Dedifferentiated amniotic fluid mesenchymal stem cell (primary cell): Measurements from ENCODE around the gene EXOC8.

ENCODE experiments used
- DNase-seq: peaks from one replicate; pipeline ENCODE4 v3.0.0-alpha.2; 2016; ENCODE audit errors: extremely low spot score

Gene EXOC8

DNA sequence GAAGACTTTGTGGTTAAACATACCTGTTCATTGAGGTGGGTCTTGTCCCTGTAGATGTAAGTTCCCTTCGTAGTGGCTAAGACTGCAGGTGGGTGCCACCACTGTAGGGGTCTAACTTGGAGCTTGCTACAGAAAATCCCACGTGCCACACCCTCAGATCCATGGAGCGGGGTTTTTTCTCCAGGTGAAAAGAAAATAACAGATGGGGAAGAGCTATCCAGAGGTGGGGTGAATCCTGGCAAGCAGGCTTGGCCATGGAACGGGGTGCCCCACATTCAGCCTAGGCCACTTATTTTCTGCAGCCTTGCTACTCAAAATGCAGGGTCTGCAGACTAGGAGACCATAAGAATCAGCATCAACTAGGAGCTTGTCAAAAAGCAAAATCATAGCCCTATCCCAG lies 24.0 kb downstream of the EXOC8 start:
- DNase-seq, result no peak

DNA sequence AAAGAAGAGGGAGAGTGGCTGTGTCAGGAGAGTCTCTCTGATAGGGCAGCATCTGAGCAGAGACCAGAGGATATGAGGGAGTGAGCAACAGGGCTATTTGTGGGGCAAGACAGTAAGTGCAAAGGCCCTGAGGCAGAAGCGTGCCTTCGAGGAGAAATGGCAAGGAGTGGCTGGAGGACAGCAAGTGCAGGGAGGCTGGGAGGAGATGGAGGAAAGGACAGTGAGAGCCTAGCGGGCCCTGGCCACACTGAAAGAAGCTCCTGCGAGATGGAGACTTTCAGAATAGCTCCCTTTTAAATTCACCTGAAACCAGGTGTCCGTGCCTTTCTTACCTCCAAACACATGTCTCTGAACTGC lies 25.2 kb downstream of the EXOC8 start:
- DNase-seq, result no peak

DNA sequence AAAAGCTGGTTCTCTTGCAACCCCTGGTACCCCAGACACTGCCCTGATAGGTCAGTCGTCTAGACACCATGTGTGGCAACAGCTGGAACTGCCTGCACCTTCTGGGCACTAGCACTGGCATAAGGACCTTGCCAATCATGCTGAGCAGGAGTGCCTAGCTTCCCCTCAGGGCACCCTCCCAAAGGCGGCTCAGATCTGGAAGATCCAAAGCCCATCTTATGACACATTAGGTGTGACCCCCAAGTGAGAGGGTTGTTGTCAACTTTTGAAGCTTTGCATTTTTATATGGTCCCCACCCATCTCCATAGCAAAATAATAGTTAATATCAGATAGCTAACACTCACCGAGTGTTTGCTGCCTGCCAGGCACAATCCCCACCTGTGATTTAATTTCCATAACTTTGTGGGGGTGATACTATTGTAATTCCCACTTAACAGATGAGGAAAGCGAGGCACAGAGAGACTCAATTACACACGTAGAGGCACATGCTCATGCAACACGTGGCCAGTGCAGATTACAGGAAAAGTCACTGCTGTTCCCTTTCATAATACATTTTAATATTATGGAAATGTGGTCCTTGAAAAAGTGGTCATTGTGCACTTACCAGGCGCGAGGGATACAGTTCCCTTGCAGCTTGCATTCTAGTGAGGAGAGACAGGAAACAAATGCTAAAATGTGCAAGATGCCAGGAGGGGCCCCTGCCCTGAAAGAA lies 25.8 kb downstream of the EXOC8 start:
- no peak for DNase-seq

DNA sequence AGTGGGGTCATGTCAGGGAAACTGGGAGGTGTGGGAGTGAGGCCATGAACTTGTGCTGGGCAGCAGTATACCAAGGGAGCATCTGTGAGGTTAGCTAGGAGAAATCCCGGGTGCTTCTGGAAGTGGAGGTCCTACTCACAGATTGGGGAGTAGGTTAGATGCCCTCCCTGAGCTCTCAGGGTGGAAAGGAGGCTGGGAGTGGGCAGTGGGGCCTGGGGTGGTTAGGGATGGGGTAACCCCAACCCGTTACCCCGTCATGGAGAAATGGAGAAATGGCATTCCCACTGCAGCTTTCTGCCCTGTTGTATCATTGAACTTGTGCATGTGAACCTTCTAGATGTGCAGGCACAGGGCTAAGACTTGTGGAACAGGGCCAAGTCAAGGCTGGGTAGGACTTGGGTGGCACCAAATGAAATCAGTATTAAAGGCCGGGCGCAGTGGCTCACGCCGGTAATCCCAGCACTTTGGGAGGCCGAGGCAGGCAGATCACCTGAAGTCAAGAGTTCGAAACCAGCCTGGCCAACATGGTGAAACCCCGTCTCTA lies 27.2 kb downstream of the EXOC8 start:
- no peak for DNase-seq

DNA sequence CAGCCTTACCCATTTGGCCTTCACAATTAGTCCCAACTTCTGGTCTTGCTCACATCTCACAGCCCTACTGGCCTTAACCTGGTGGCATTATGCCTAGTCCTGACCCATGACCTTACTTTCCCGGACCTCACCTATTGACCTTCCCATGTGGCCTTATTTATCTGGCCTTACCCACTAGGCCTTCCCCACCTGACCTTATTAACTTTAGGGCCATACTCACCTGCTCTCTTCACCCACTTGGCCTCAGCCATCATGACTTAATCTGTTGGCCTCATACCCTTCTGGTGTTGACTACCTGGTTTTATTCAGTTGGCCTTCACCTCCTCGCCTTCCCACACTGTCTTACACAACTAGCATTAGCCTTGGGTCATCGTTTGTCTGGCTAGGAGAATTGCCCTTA lies 35.7 kb downstream of the EXOC8 start:
- DNase-seq, result no peak

DNA sequence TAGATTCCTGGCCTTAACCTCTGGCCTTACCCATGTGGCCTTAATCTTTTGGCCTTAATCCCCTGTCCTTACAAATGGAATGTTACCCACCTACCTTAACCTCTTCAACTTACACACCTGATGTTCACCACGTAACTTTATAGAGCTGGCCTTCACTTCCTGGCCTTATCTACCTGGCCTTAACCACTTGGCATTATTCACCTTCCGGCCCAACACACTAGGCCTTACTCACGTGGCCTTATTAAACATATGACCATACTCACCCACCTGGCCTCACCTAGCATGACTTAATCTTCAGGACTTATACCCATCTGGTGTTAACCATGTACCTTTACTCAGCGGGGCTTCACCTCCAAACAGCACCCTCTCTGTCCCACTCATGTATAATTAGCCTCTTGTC lies 41.7 kb downstream of the EXOC8 start:
- no peak for DNase-seq

DNA sequence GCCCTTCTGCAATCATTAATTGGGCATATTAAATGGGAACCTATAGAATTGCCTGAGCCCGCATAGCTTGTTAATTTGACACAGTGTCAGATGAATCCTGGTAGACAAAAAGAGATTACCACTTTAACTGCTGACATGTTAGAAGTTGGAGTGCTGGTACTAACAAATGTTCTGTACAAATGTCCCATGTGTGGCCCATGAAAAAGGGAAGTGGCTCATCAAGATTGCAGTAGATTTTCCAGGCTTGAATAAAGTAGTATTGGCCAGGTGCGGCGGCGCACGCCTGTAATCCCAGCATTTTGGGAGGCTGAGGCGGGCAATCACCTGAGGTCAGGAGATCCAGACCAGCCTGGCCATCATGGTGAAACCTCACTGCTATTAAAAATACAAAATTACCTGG lies 51.0 kb downstream of the EXOC8 start:
- no peak for DNase-seq

DNA sequence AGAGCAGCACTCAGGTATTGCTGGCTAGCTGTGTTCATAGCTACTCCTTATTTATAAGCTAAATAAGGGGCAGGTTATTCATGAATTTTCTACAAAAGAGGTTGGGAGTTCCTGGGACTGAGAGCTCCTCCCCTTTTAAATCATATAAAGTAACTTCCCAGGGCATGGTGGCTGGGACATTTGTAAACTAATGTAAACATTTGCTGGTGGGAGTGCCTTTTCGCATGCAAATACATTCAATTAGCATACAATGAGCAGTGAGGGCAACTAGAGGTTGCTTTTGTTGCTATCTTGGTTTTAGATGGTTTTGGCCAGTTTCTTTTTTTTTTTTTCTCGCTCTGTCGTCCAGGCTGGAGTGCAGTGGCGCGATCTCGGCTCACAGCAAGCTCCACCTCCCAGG lies 53.2 kb downstream of the EXOC8 start:
- no peak for DNase-seq
